HepG2 (cell line): ENCODE results near the gene RSPH1. TPM values are rescaled to one million over a fixed set of nuclear protein-coding genes. Genes with fewer than 3 reads are reported as not detected.

Experiments
- GATAD2A ChIP-seq: IDR thresholded peaks from 2 replicates; pipeline ENCODE4 v1.6.1; 2016
- MAZ ChIP-seq, 2 experiments: sonication (generic) in 1 of 2; formaldehyde crosslinking in 1 of 2; IDR thresholded peaks; 2 replicates each; pipeline versions ENCODE4 v1.5.0 to v1.6.1; 2012 to 2020; ENCODE audit warnings: low read depth in 2 of 2, mild to moderate bottlenecking in 2 of 2, borderline replicate concordance in 1 of 2, improper control_type of control experiment in 1 of 2, low read length in 1 of 2, missing genetic modification reagents in 1 of 2, moderate library complexity in 1 of 2
- MXI1 ChIP-seq: IDR thresholded peaks from 3 replicates; pipeline ENCODE4 v1.6.1; 2012; ENCODE audit warnings: low read depth, low read length, inconsistent platforms, borderline replicate concordance
- PHF8 ChIP-seq: sonication (generic); formaldehyde crosslinking; IDR thresholded peaks from 2 replicates; pipeline ENCODE4 v1.5.0; 2020; ENCODE audit warnings: missing genetic modification reagents
- RAD21 ChIP-seq: fragments of 450-650 bp; formaldehyde crosslinking; IDR thresholded peaks from 2 replicates; pipeline ENCODE4 v1.5.0; 2020; ENCODE audit warnings: mild to moderate bottlenecking
- RFX1 ChIP-seq: fragments of 450-650 bp; IDR thresholded peaks from 2 replicates; pipeline ENCODE4 v1.6.1; 2017
- RXRA ChIP-seq: sonication (generic); formaldehyde crosslinking; IDR thresholded peaks from 2 replicates; pipeline ENCODE4 v1.5.1; 2020; ENCODE audit warnings: missing genetic modification reagents
- SAP130 ChIP-seq: IDR thresholded peaks from 2 replicates; pipeline ENCODE4 v1.6.1; 2016; ENCODE audit warnings: low read depth
- SCMH1 ChIP-seq: sonication (generic); formaldehyde crosslinking; IDR thresholded peaks from 2 replicates; pipeline ENCODE4 v1.9.0; 2021; ENCODE audit warnings: missing genetic modification reagents, mild to moderate bottlenecking, borderline replicate concordance
- YEATS2 ChIP-seq: sonication (generic); formaldehyde crosslinking; IDR thresholded peaks from 2 replicates; pipeline ENCODE4 v1.4.0; 2020; ENCODE audit warnings: missing genetic modification reagents, borderline replicate concordance
- ZMYM2 ChIP-seq: sonication (generic); formaldehyde crosslinking; IDR thresholded peaks from 2 replicates; pipeline ENCODE4 v1.8.0; 2022; ENCODE audit warnings: mild to moderate bottlenecking, missing genetic modification reagents
- ZNF501 ChIP-seq: sonication (generic); formaldehyde crosslinking; IDR thresholded peaks from 2 replicates; pipeline ENCODE4 v1.5.1; 2020; ENCODE audit warnings: mild to moderate bottlenecking, moderate library complexity, missing genetic modification reagents
- ZNF776 ChIP-seq: sonication (generic); formaldehyde crosslinking; IDR thresholded peaks from 2 replicates; pipeline ENCODE4 v1.4.0; 2020; ENCODE audit warnings: mild to moderate bottlenecking, missing genetic modification reagents
- ZNF792 ChIP-seq: IDR thresholded peaks from 2 replicates; pipeline ENCODE4 v1.6.1; 2016
- polyA plus RNA-seq, 8 experiments: library from polyadenylated mRNA; depleted of rRNA in 3 of 8; stranded (reverse) in 7 of 8; unstranded in 1 of 8; fragments of >200 nt; fragmentation: Illumina TruSeq in 4 of 8; extraction: Trizol in 4 of 8; gene quantifications; 2 replicates each; pipeline versions ENCODE4 v1.2.1 to v1.2.3, GENCODE V29; 2011 to 2016; ENCODE audit warnings: low read depth in 4 of 8, missing spikeins in 1 of 8, mixed read lengths in 1 of 8; ENCODE audit not compliant: insufficient read depth in 1 of 8
- total RNA-seq, 5 experiments: library from RNA; depleted of rRNA; stranded (reverse); fragments of >200 nt; fragmentation: Illumina TruSeq; extraction: Trizol; gene quantifications; 2 replicates each; pipeline ENCODE4 v1.2.3, GENCODE V29; 2016; ENCODE audit warnings: low read depth in 1 of 5
- TF ChIP-seq, protein P1 (sequence below): sonication (generic); formaldehyde crosslinking; IDR thresholded peaks from 2 replicates; pipeline ENCODE4 v1.4.0; 2020; ENCODE audit warnings: mild to moderate bottlenecking, missing genetic modification reagents
- TF ChIP-seq, protein P2 (sequence below): IDR thresholded peaks from 2 replicates; pipeline ENCODE4 v1.6.1; 2016; ENCODE audit warnings: missing compliant biosample characterization, missing genetic modification reagents, borderline replicate concordance
- TF ChIP-seq, protein P3 (sequence below), 2 experiments: sonication (generic) in 1 of 2; formaldehyde crosslinking in 1 of 2; IDR thresholded peaks; 2 replicates each; pipeline versions ENCODE4 v1.4.0 to v1.6.1; 2018 to 2020; ENCODE audit warnings: missing genetic modification reagents in 2 of 2, borderline replicate concordance in 1 of 2, low read depth in 1 of 2, mild to moderate bottlenecking in 1 of 2, missing biosample characterization in 1 of 2
- TF ChIP-seq, protein P4 (sequence below): sonication (generic); formaldehyde crosslinking; IDR thresholded peaks from 2 replicates; pipeline ENCODE4 v1.4.0; 2020; ENCODE audit warnings: missing genetic modification reagents
- TF ChIP-seq, protein P5 (sequence below): sonication (generic); formaldehyde crosslinking; IDR thresholded peaks from 2 replicates; pipeline ENCODE4 v1.5.0; 2020; ENCODE audit warnings: mild to moderate bottlenecking, missing genetic modification reagents, moderate library complexity

Gene RSPH1
- total and polyA plus RNA-seq, 2 of the 13 experiments (the other 11 are each of a cell fraction or from before 2014, with no cell fraction given) = not detected

DNA sequence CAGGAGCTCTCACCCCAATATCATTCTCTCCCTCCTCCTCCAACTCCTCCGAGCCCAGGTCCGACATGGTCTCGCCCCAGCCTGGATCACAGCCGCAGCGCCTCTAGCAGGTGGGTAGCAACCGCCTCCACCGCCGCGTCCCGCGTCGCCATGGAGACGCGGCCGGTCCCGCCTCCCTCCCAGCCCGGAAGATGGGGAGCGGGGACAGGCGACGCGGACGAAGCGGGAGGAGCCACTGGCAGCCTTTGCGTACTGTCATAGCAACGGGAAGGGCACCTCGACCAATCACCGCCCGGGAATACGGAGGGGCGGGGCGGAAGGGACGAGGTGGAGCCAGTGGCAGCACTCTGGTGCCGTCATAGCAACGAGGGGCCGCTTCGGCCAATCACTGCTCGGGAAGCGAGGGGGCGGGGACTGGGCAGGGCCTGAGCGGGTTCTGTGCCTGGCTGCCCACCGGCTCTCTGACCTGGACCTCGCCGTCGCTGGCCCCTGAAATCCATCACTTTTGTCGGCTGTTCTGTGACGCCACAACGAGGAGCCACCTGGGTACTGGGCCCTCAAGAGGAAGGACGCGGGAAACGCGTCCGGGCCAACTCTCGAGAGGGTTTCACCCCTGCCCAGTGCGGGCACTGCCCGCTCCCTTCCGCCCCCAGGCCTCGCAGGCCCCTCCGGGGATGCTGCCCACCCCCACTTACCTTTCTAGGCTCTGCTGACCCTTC, at the start of gene RSPH1 (continued):
- TF ChIP-seq, protein P1, sequence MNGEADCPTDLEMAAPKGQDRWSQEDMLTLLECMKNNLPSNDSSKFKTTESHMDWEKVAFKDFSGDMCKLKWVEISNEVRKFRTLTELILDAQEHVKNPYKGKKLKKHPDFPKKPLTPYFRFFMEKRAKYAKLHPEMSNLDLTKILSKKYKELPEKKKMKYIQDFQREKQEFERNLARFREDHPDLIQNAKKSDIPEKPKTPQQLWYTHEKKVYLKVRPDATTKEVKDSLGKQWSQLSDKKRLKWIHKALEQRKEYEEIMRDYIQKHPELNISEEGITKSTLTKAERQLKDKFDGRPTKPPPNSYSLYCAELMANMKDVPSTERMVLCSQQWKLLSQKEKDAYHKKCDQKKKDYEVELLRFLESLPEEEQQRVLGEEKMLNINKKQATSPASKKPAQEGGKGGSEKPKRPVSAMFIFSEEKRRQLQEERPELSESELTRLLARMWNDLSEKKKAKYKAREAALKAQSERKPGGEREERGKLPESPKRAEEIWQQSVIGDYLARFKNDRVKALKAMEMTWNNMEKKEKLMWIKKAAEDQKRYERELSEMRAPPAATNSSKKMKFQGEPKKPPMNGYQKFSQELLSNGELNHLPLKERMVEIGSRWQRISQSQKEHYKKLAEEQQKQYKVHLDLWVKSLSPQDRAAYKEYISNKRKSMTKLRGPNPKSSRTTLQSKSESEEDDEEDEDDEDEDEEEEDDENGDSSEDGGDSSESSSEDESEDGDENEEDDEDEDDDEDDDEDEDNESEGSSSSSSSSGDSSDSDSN (CRISPR knock-in tag) = peak; percentile 18; the same call in 1 of the 2 replicates
- TF ChIP-seq PHF8 (CRISPR knock-in tag) (0 out of 2 replicates have a peak, but pooled peaks have one; percentile 31), YEATS2 (CRISPR knock-in tag) (peak; percentile 36; the same call in 1 of the 2 replicates), SAP130 (peak; percentile 96), MXI1 (peak; percentile 91; the same call in 2 of the 3 replicates), ZNF501 (CRISPR knock-in tag) (peak; percentile 57; the same call in 1 of the 2 replicates), ZNF776 (CRISPR knock-in tag) (peak; percentile 72; the same call in 1 of the 2 replicates), RFX1 (peak; percentile 99), ZMYM2 (no peak), ZNF792 (CRISPR knock-in tag) (no peak), RXRA (peak; percentile 36; the same call in 1 of the 2 replicates), GATAD2A (CRISPR knock-in tag) (peak; percentile 12; the same call in 1 of the 2 replicates), RAD21 (CRISPR knock-in tag) (0 out of 2 replicates have a peak, but pooled peaks have one; percentile 23), MAZ (IDR thresholded peaks at IDR 0.05; ENCODE audit: borderline replicate concordance, low read depth, low read length) (no peak), MAZ (CRISPR knock-in tag; IDR thresholded peaks at IDR 0.05; ENCODE audit: low read depth) (peak; percentile 44; the same call in 1 of the 2 replicates), SCMH1 (CRISPR knock-in tag) (no peak)
- TF ChIP-seq, protein P2, sequence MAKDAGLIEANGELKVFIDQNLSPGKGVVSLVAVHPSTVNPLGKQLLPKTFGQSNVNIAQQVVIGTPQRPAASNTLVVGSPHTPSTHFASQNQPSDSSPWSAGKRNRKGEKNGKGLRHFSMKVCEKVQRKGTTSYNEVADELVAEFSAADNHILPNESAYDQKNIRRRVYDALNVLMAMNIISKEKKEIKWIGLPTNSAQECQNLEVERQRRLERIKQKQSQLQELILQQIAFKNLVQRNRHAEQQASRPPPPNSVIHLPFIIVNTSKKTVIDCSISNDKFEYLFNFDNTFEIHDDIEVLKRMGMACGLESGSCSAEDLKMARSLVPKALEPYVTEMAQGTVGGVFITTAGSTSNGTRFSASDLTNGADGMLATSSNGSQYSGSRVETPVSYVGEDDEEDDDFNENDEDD (CRISPR knock-in tag) = peak; percentile 38; the same call in 1 of the 2 replicates
- TF ChIP-seq, protein P3, sequence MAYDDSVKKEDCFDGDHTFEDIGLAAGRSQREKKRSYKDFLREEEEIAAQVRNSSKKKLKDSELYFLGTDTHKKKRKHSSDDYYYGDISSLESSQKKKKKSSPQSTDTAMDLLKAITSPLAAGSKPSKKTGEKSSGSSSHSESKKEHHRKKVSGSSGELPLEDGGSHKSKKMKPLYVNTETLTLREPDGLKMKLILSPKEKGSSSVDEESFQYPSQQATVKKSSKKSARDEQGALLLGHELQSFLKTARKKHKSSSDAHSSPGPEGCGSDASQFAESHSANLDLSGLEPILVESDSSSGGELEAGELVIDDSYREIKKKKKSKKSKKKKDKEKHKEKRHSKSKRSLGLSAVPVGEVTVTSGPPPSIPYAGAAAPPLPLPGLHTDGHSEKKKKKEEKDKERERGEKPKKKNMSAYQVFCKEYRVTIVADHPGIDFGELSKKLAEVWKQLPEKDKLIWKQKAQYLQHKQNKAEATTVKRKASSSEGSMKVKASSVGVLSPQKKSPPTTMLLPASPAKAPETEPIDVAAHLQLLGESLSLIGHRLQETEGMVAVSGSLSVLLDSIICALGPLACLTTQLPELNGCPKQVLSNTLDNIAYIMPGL (CRISPR knock-in tag; IDR thresholded peaks at IDR 0.05; ENCODE audit: borderline replicate concordance in 1 of 2, low read depth in 1 of 2) = peak in 1 of 2 experiments; percentile 18; a peak in 1 of 4 replicates
- TF ChIP-seq, protein P4, sequence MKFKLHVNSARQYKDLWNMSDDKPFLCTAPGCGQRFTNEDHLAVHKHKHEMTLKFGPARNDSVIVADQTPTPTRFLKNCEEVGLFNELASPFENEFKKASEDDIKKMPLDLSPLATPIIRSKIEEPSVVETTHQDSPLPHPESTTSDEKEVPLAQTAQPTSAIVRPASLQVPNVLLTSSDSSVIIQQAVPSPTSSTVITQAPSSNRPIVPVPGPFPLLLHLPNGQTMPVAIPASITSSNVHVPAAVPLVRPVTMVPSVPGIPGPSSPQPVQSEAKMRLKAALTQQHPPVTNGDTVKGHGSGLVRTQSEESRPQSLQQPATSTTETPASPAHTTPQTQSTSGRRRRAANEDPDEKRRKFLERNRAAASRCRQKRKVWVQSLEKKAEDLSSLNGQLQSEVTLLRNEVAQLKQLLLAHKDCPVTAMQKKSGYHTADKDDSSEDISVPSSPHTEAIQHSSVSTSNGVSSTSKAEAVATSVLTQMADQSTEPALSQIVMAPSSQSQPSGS (CRISPR knock-in tag) = 0 out of 2 replicates have a peak, but pooled peaks have one; percentile 12
- TF ChIP-seq, protein P5, sequence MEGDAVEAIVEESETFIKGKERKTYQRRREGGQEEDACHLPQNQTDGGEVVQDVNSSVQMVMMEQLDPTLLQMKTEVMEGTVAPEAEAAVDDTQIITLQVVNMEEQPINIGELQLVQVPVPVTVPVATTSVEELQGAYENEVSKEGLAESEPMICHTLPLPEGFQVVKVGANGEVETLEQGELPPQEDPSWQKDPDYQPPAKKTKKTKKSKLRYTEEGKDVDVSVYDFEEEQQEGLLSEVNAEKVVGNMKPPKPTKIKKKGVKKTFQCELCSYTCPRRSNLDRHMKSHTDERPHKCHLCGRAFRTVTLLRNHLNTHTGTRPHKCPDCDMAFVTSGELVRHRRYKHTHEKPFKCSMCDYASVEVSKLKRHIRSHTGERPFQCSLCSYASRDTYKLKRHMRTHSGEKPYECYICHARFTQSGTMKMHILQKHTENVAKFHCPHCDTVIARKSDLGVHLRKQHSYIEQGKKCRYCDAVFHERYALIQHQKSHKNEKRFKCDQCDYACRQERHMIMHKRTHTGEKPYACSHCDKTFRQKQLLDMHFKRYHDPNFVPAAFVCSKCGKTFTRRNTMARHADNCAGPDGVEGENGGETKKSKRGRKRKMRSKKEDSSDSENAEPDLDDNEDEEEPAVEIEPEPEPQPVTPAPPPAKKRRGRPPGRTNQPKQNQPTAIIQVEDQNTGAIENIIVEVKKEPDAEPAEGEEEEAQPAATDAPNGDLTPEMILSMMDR = 0 out of 2 replicates have a peak, but pooled peaks have one; percentile 23
